GM12891 (cell line): ENCODE measurements around the gene CDK5R1.

Experiments used
- PAX5 ChIP-seq: IDR thresholded peaks from 2 replicates; pipeline ENCODE4 v1.6.1; 2011; ENCODE audit warnings: low read length, moderate library complexity, mild to moderate bottlenecking; ENCODE audit not compliant: insufficient read depth, severe bottlenecking
- POLR2A ChIP-seq: IDR thresholded peaks from 2 replicates; pipeline ENCODE4 v1.6.1; 2011; ENCODE audit warnings: low read depth, low read length, control low read depth
- POLR2AphosphoS5 ChIP-seq: IDR thresholded peaks from 2 replicates; pipeline ENCODE4 v1.6.1; 2011; ENCODE audit warnings: low read depth, low read length, control low read depth
- POU2F2 ChIP-seq: IDR thresholded peaks from 2 replicates; pipeline ENCODE4 v1.6.1; 2011; ENCODE audit warnings: low read depth, mild to moderate bottlenecking, control low read depth, low read length, moderate library complexity
- SPI1 ChIP-seq: IDR thresholded peaks from 2 replicates; pipeline ENCODE4 v1.6.1; 2011; ENCODE audit warnings: low read depth, low read length, control low read depth
- TAF1 ChIP-seq: IDR thresholded peaks from 2 replicates; pipeline ENCODE4 v1.6.1; 2011; ENCODE audit warnings: low read depth, low read length, control low read depth

- TF ChIP-seq POLR2A (no peak), POLR2AphosphoS5 (no peak), TAF1 (no peak), PAX5 (no peak), SPI1 (no peak), POU2F2 (no peak)
These were observed 27.8 kb downstream of the CDK5R1 start for GRCh38 chr17:32514606-32515005.
